HuH-7 (cell line): Measurements from ENCODE around the gene NTM.
"Not testable (repeated sequence)": the region's sequence is repeated elsewhere in the genome, so short reads cannot be mapped to it uniquely, and the experiment has no call there.

Experiments used
- DNase-seq: peaks from one replicate; pipeline ENCODE4 v3.0.0; 2011; ENCODE audit warnings: low spot score

Gene NTM

GRCh38 chr11:132358573-132358953 is 988.1 kb downstream of the NTM start:
- DNase-seq: no peak

- no peak for DNase-seq
Measured at GRCh38 chr11:132361011-132361550, 990.7 kb downstream of the NTM start.

- no peak for DNase-seq
Measured at GRCh38 chr11:132365650-132366049, 995.2 kb downstream of the NTM start.

DNA sequence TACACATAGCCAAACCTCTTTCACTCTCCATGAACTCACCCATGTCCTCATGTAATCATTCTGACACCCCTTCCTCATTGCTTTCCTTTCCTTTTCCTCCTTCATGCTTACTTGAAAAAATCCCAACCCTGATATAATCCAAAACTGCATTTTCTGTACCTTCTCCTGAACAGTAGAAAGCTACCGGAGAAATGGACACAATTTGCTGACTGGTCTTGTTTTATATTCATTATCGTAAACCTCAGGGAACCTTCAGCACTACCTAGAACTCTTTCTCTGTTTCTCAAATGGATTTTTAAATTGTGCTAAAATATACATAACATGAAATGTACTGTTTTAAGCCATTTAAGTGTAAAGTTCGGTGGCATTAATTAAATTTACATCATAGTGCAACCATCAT is 996.9 kb downstream of the NTM start:
- no peak for DNase-seq

- DNase-seq: not testable (repeated sequence)
Measured at GRCh38 chr11:132370114-132370513, 999.7 kb downstream of the NTM start.

GRCh38 chr11:132373405-132374143 is 1003.2 kb downstream of the NTM start:
- DNase-seq: no peak

DNA sequence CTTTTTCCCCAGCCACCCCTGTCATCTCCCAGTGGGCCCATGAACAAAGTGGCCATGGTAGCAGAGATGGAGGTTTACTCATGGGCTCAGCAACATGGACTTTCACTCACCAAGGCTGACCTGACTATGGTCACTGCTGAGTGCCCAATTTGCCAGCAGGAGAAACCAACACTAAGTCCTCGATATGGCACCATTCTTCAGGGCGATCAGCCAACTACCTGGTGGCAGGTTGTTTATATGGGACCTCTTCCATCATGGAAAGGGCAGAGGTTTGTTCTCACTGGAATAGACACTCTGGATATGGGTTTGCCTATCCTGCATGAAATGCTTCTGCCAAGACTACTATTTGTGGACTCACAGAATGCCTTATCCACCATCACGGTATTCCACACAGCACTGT is 1009.1 kb downstream of the NTM start:
- DNase-seq: no peak
